ENCODE data around the gene MYH7. TPM values are rescaled to one million over a fixed set of nuclear protein-coding genes. Genes with fewer than 3 reads are reported as not detected.
"Not testable (repeated sequence)": the region's sequence is repeated elsewhere in the genome, so short reads cannot be mapped to it uniquely, and the experiment has no call there.

Gene MYH7
- polyA plus RNA-seq, 1 donor (not counting 4 experiments of a cell fraction or from before 2014, with no cell fraction given): not detected

DNA sequence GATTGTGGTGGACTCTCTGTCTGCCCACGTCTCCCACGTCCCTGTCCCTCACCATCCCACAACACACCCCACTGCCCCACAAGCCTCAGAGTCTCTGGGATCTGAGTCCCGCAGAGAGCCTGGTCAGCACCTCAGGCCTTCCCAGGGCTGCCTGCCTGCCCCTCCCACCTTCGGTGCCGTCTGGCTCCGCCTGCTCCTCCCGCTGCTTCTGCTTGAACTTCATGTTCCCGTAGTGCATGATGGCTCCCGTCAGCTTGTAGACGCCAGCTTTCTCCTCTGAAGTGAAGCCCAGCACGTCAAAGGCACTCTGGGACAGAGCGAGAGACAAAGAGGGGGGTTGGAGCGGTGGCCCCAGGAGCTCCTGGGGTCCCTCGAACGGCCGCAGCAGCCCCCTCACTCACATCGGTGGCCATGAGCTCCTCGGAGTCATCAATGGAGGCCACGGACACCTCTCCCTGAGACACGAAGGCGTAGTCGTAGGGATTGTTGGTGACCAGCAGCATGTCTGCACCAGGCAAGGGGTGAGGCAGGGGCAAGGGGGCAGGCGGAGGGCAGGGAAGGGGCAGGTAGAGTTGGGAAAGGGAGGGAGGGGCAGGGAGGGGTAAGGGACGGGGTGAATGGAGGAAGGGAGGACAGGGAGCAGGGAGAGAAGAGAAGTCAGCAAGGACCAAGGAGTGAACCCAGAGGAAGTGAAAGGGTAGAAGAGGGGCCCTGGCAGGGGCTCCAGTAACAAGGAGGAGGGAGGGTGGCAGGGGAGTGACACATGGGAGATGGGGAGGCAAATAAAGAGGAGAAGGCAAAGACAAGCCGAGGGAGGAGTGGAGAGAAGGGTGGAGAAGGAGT lies 32.9 kb downstream of the MYH7 start:
- H2AFZ ChIP-seq (ENCODE audit: control insufficient read depth, low read length): no peak overlapping the region

DNA sequence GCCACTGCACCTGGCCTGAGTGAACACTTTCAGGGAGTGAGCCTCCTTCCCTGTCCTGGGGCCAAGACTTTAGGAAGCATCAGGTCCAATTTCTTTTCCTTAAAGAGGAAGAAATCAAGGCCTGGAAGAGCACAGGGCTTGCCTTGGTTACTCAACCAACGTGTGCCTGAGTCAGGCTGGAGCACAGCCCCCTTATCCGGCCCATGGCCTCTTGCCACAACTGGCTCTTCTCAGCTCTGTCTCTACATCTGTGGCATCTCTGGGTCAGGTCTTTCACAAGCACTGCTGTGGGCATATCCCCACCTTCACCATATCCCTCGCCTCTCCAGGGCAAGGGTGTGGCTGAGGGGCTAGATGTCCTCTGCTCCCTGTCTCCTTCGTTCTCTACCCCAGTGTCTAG lies 34.2 kb downstream of the MYH7 start:
- no peak overlapping the region for H3K4me2 ChIP-seq (ENCODE audit: control insufficient read depth, extremely low read depth, insufficient read depth, low read depth, low read length)
- no peak overlapping the region for H3K4me3 ChIP-seq (ENCODE audit: control insufficient read depth in 2 of 3, extremely low read depth in 1 of 3, insufficient read depth in 2 of 3, low read depth in 1 of 3, low read length in 3 of 3)
- FAIRE-seq: no peak
- H3K9me1 ChIP-seq (ENCODE audit: control insufficient read depth, extremely low read depth, insufficient read depth, low read length): no peaks in the 10 kb centered on the region
- H3K4me1 ChIP-seq (ENCODE audit: control insufficient read depth, extremely low read depth, insufficient read depth, low read length): no peaks in the 10 kb centered on the region
- no peak for DNase-seq (ENCODE audit: low read depth, low spot score)
- H3K27ac ChIP-seq (ENCODE audit: control insufficient read depth, insufficient read depth, low read length): no peak overlapping the region
- H3K36me3 ChIP-seq (ENCODE audit: control insufficient read depth in 2 of 2, extremely low read depth in 1 of 2, insufficient read depth in 2 of 2, low read length in 2 of 2): no peaks in the 10 kb centered on the region
- no peaks in the 10 kb centered on the region for H3K79me2 ChIP-seq (ENCODE audit: control insufficient read depth, insufficient read depth, low read length)
- peaks cover 8% of the 10 kb centered on the region for H3K27me3 ChIP-seq (ENCODE audit: control insufficient read depth, extremely low read depth, insufficient read depth, low read length)
- no peaks in the 10 kb centered on the region for H3K9me3 ChIP-seq (ENCODE audit: control insufficient read depth, low read depth, low read length)
- H3K9ac ChIP-seq (ENCODE audit: control insufficient read depth, extremely low read depth, insufficient read depth, low read length): no peak overlapping the region
- no peaks in the 10 kb centered on the region for H4K20me1 ChIP-seq (ENCODE audit: control insufficient read depth, extremely low read depth, insufficient read depth, low read length)
- no peak for TF ChIP-seq EZH2 (IDR thresholded peaks at IDR 0.05; ENCODE audit: low read length)
- TF ChIP-seq, protein P1, sequence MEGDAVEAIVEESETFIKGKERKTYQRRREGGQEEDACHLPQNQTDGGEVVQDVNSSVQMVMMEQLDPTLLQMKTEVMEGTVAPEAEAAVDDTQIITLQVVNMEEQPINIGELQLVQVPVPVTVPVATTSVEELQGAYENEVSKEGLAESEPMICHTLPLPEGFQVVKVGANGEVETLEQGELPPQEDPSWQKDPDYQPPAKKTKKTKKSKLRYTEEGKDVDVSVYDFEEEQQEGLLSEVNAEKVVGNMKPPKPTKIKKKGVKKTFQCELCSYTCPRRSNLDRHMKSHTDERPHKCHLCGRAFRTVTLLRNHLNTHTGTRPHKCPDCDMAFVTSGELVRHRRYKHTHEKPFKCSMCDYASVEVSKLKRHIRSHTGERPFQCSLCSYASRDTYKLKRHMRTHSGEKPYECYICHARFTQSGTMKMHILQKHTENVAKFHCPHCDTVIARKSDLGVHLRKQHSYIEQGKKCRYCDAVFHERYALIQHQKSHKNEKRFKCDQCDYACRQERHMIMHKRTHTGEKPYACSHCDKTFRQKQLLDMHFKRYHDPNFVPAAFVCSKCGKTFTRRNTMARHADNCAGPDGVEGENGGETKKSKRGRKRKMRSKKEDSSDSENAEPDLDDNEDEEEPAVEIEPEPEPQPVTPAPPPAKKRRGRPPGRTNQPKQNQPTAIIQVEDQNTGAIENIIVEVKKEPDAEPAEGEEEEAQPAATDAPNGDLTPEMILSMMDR (optimal IDR thresholded peaks at IDR 0.05 in 1 of 3, IDR thresholded peaks at IDR 0.05 in 1 of 3, conservative IDR thresholded peaks at IDR 0.05 in 1 of 3; ENCODE audit: extremely low read depth in 1 of 3, insufficient read depth in 2 of 3, low read length in 3 of 3): no peak
- dilution Hi-C loops (cut with MboI; ENCODE audit: extremely low pct_ligation_motif_present, low sequenced_read_pairs): no loop called here
- no peak overlapping the region for H2AFZ ChIP-seq (ENCODE audit: control insufficient read depth, low read length)

More for the DNA sequence above, 32.9 kb downstream of the MYH7 start:
- Histone ChIP-seq H3K27ac (ENCODE audit: control insufficient read depth, insufficient read depth, low read length) (no peak overlapping the region), H3K9ac (ENCODE audit: control insufficient read depth, extremely low read depth, insufficient read depth, low read length) (no peak overlapping the region), H3K4me3 (ENCODE audit: control insufficient read depth in 2 of 3, extremely low read depth in 1 of 3, insufficient read depth in 2 of 3, low read depth in 1 of 3, low read length in 3 of 3) (no peak overlapping the region), H3K9me1 (ENCODE audit: control insufficient read depth, extremely low read depth, insufficient read depth, low read length) (no peaks in the 10 kb centered on the region), H3K27me3 (ENCODE audit: control insufficient read depth, extremely low read depth, insufficient read depth, low read length) (peaks cover 12% of the 10 kb centered on the region), H3K36me3 (ENCODE audit: control insufficient read depth in 2 of 2, extremely low read depth in 1 of 2, insufficient read depth in 2 of 2, low read length in 2 of 2) (no peaks in the 10 kb centered on the region), H3K4me2 (ENCODE audit: control insufficient read depth, extremely low read depth, insufficient read depth, low read depth, low read length) (no peak overlapping the region), H3K9me3 (ENCODE audit: control insufficient read depth, low read depth, low read length) (no peaks in the 10 kb centered on the region), H3K79me2 (ENCODE audit: control insufficient read depth, insufficient read depth, low read length) (no peaks in the 10 kb centered on the region), H3K4me1 (ENCODE audit: control insufficient read depth, extremely low read depth, insufficient read depth, low read length) (no peaks in the 10 kb centered on the region), H4K20me1 (ENCODE audit: control insufficient read depth, extremely low read depth, insufficient read depth, low read length) (no peaks in the 10 kb centered on the region)
- dilution Hi-C loops (cut with MboI; ENCODE audit: extremely low pct_ligation_motif_present, low sequenced_read_pairs): no loop called here
- FAIRE-seq: no peak
- TF ChIP-seq, protein P1 (optimal IDR thresholded peaks at IDR 0.05 in 1 of 3, IDR thresholded peaks at IDR 0.05 in 1 of 3, conservative IDR thresholded peaks at IDR 0.05 in 1 of 3; ENCODE audit: extremely low read depth in 1 of 3, insufficient read depth in 2 of 3, low read length in 3 of 3): no peak
- TF ChIP-seq EZH2 (IDR thresholded peaks at IDR 0.05; ENCODE audit: low read length): no peak
- no peak for DNase-seq (ENCODE audit: low read depth, low spot score)

DNA sequence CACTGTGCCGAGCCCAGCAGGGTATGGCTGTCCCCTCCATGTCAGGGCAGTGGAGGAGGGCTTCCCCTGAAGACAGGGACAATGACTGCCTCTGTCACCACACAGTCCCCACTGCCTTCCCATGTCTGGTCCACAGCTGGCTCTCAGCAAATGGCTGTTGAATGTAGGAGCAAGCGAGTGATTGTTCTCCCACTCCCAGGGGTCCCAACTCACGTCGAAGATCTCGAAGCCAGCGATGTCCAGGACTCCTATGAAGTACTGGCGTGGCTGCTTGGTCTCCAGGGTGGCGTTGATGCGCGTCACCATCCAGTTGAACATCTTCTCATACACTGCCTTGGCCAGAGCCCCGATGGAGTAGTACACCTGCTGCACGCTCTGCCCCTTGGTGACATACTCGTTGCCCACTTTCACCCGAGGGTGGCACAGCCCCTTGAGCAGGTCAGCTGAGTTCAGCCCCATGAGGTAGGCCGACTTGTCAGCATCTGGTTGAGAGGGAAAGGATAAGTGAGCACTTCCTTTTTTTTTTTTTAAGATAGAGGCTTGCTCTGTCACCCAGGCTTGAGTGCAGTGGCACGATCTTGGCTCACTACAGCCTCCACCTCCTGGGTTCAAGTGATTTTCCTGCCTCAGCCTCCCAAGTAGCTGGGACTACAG lies 34.8 kb downstream of the MYH7 start:
- DNase-seq (ENCODE audit: low read depth, low spot score); H4K20me1 ChIP-seq (ENCODE audit: control insufficient read depth, extremely low read depth, insufficient read depth, low read length); dilution Hi-C loops (cut with MboI; ENCODE audit: extremely low pct_ligation_motif_present, low sequenced_read_pairs); H3K4me1 ChIP-seq (ENCODE audit: control insufficient read depth, extremely low read depth, insufficient read depth, low read length); H3K4me2 ChIP-seq (ENCODE audit: control insufficient read depth, extremely low read depth, insufficient read depth, low read depth, low read length); H2AFZ ChIP-seq (ENCODE audit: control insufficient read depth, low read length); H3K9me3 ChIP-seq (ENCODE audit: control insufficient read depth, low read depth, low read length); H3K27ac ChIP-seq (ENCODE audit: control insufficient read depth, insufficient read depth, low read length); H3K27me3 ChIP-seq (ENCODE audit: control insufficient read depth, extremely low read depth, insufficient read depth, low read length); H3K79me2 ChIP-seq (ENCODE audit: control insufficient read depth, insufficient read depth, low read length); H3K36me3 ChIP-seq (ENCODE audit: control insufficient read depth in 2 of 2, extremely low read depth in 1 of 2, insufficient read depth in 2 of 2, low read length in 2 of 2); H3K9me1 ChIP-seq (ENCODE audit: control insufficient read depth, extremely low read depth, insufficient read depth, low read length); H3K9ac ChIP-seq (ENCODE audit: control insufficient read depth, extremely low read depth, insufficient read depth, low read length); H3K4me3 ChIP-seq (ENCODE audit: control insufficient read depth in 2 of 3, extremely low read depth in 1 of 3, insufficient read depth in 2 of 3, low read depth in 1 of 3, low read length in 3 of 3); FAIRE-seq: not testable (repeated sequence)
